ENCODE measurements around the gene TRABD2B. TPM values are rescaled to one million over a fixed set of nuclear protein-coding genes. Genes with fewer than 3 reads are reported as not detected.

Gene TRABD2B
- total and polyA plus RNA-seq, 2 of the 4 experiments (the other 2 are of a cell fraction): not detected

- no peak overlapping the region for H3K56ac ChIP-seq (ENCODE audit: extremely low read depth, insufficient read depth, low read length)
- H3K36me3 ChIP-seq (ENCODE audit: control insufficient read depth, insufficient read depth, low read length): no peaks in the 10 kb centered on the region
- H4K8ac ChIP-seq (ENCODE audit: low read depth in 2 of 2, low read length in 2 of 2): no peak overlapping the region
- dilution Hi-C loops (cut with HindIII; ENCODE audit: low sequenced_read_pairs, unreplicated experiment) (no loop called here), in situ Hi-C loops (cut with MboI; ENCODE audit: low sequenced_read_pairs) (no loop called here), intact Hi-C loops (cut with micrococcal nuclease) (loop anchor here (1.0 kb wide), 1 partner anchor 40 kb away; no protein-coding TSS in a partner anchor)
- no peaks in the 10 kb centered on the region for H3K4me1 ChIP-seq (ENCODE audit: control insufficient read depth, insufficient read depth, low read length)
- no peak overlapping the region for H2BK15ac ChIP-seq (ENCODE audit: low read depth, low read length)
- H3K18ac ChIP-seq (ENCODE audit: low read depth, low read length): no peak overlapping the region
- no peaks in the 10 kb centered on the region for H3K9me3 ChIP-seq (ENCODE audit: control insufficient read depth, insufficient read depth, low read length)
- H3K23ac ChIP-seq (ENCODE audit: low read depth, low read length): no peak overlapping the region
- no peaks in the 10 kb centered on the region for H3K9me1 ChIP-seq (ENCODE audit: insufficient read depth, low read length)
- no peak overlapping the region for H3K9ac ChIP-seq (ENCODE audit: low read depth, low read length)
- no peak for DNase-seq
- POLR2A ChIA-PET (ENCODE audit: unreplicated experiment): no interaction called here
- H3K4me2 ChIP-seq (ENCODE audit: low read depth, low read length): no peak overlapping the region
- H2AK9ac ChIP-seq (replicated peaks; ENCODE audit: low read depth, low read length, poor library complexity): no peak overlapping the region
- H2BK5ac ChIP-seq (ENCODE audit: low read depth, low read length, poor library complexity, severe bottlenecking): no peak overlapping the region
- BruUV-seq (replicated peaks): no TSS peak
- H2BK20ac ChIP-seq (ENCODE audit: low read depth, low read length): no peak overlapping the region
- no peak overlapping the region for H3K4me3 ChIP-seq (ENCODE audit: insufficient read depth, low read depth, low read length)
- no peak for ATAC-seq (ENCODE audit: low read depth)
- H3K14ac ChIP-seq (replicated peaks; ENCODE audit: low read depth, low read length): no peak overlapping the region
- H4K20me1 ChIP-seq (ENCODE audit: insufficient read depth, low read length): no peaks in the 10 kb centered on the region
- H3K27me3 ChIP-seq (ENCODE audit: control insufficient read depth, insufficient read depth, low read length): no peaks in the 10 kb centered on the region
- no peak overlapping the region for H3K4ac ChIP-seq (ENCODE audit: low read depth, low read length)
- H2AK5ac ChIP-seq (ENCODE audit: low read depth, low read length): no peak overlapping the region
- no peak overlapping the region for H4K91ac ChIP-seq (ENCODE audit: insufficient read depth, low read depth, low read length)
- CTCF ChIA-PET: no interaction called here
- no peak overlapping the region for H2AFZ ChIP-seq (replicated peaks; ENCODE audit: low read length, poor library complexity)
- no peaks in the 10 kb centered on the region for H3K79me1 ChIP-seq (ENCODE audit: low read depth in 1 of 2, low read length in 2 of 2)
- no peak overlapping the region for H4K5ac ChIP-seq (ENCODE audit: low read depth, low read length)
- no peak overlapping the region for H2BK120ac ChIP-seq (ENCODE audit: low read depth, low read length)
- TF ChIP-seq FOS (IDR thresholded peaks at IDR 0.05; ENCODE audit: low read depth, low read length): no peak
- TF ChIP-seq NFE2L2 (IDR thresholded peaks at IDR 0.05; ENCODE audit: low read depth, low read length): no peak
- TF ChIP-seq RAD21 (IDR thresholded peaks at IDR 0.05; ENCODE audit: low read length): no peak
- TF ChIP-seq CTCF (conservative IDR thresholded peaks at IDR 0.05; ENCODE audit: low read depth, low read length): no peak
- no peak for TF ChIP-seq RCOR1 (IDR thresholded peaks at IDR 0.05; ENCODE audit: insufficient replicate concordance, low read length)
- TF ChIP-seq POLR2A (IDR thresholded peaks at IDR 0.05; ENCODE audit: low read depth, low read length): no peak
- no peak for TF ChIP-seq USF2 (IDR thresholded peaks at IDR 0.05; ENCODE audit: low read depth, low read length)
- no peak for TF ChIP-seq CHD1 (IDR thresholded peaks at IDR 0.05; ENCODE audit: low read depth, low read length)
- TF ChIP-seq SMC3 (IDR thresholded peaks at IDR 0.05; ENCODE audit: low read depth, low read length): no peak
- no peak for TF ChIP-seq CEBPB (IDR thresholded peaks at IDR 0.05; ENCODE audit: low read depth, low read length)
- no peak for TF ChIP-seq BHLHE40 (IDR thresholded peaks at IDR 0.05; ENCODE audit: low read depth, low read length)
- no peak for TF ChIP-seq MXI1 (IDR thresholded peaks at IDR 0.05; ENCODE audit: borderline replicate concordance, low read depth, low read length)
- H3K27ac ChIP-seq (ENCODE audit: insufficient read depth, low read length): no peak overlapping the region
- WGBS, 2 experiments (ENCODE audit: extremely low coverage in 2 of 2, insufficient read length in 1 of 2): no CpG with 5 or more reads among the region's 2 CpGs
These were observed 25.6 kb downstream of the TRABD2B start for GRCh38 chr1:47971385-47972160.
